Islet precursor cell (in vitro differentiated cells): Measurements from ENCODE around the gene NOS3.
A peak's percentile ranks its signal among the peaks of the same experiment; 100 is the strongest.

Experiments
- DNase-seq: peaks from one replicate; pipeline ENCODE4 v3.0.0-alpha.2; 2018

Gene NOS3

DNA sequence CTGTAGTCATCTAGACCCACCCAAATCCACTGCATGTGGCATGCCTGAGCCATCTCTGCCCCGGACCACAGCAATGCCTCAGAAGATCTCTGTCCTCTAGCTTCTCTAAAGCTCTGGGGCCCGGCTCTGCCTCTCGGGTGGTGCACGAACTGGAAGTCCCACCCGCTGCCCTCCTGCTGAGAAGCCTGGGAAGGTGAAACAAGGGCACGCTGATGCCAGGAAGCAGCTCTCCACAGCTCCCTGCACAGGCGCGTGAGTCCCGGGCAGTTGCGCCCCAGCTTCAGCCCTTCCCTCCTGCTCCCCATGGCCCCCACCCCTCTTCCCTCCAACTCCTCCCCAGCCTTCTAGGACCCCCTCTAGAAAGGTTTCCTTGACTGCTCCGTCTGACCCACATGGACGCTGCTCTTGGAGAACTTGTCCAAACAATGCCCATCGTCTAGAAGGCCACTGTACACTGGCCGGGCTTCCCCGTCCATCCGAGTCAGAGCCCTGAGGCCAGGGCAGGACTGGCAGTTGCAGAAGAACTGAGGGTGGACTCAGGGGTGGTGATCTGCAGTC lies 25.5 kb upstream of the NOS3 start:
- DNase-seq: no peak

DNA sequence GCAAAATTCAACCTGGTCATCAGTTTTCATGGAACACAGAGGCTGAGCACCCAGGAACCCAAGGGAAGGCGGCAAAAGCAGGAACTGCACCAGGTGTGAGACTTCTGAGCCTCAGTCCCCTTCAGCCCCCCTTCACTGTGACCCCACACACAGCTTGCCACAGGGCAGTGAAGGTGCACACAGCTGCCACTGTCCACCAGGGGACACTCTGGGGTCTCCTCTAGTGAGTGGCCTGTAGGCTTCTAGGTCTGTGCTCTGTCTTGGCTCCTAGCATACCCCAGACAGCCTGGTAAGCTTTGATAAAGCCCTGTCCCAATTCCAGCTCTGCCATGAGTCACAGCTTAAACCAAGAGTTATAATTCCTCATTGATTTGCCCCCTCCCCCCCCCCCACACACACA lies 24.8 kb upstream of the NOS3 start:
- peak; percentile 81 for DNase-seq

DNA sequence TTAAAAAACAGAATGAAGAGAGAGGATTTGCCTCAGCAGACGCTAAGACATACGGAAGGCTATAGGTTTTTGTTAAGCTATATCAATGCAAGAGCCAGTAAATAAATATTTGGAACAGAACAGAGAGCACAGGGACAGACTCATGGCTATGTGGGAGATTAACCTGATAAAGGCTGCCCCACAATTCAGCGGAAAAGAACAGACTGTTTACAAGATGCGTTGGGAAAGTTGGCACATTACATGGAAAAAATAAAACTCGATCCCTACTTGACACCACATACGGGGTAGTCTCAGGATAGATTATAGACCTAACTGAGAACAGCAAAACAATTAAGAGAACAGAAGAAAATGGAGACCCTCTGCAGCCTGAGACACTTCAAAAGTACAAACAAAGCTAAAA lies 23.5 kb upstream of the NOS3 start:
- no peak for DNase-seq

DNA sequence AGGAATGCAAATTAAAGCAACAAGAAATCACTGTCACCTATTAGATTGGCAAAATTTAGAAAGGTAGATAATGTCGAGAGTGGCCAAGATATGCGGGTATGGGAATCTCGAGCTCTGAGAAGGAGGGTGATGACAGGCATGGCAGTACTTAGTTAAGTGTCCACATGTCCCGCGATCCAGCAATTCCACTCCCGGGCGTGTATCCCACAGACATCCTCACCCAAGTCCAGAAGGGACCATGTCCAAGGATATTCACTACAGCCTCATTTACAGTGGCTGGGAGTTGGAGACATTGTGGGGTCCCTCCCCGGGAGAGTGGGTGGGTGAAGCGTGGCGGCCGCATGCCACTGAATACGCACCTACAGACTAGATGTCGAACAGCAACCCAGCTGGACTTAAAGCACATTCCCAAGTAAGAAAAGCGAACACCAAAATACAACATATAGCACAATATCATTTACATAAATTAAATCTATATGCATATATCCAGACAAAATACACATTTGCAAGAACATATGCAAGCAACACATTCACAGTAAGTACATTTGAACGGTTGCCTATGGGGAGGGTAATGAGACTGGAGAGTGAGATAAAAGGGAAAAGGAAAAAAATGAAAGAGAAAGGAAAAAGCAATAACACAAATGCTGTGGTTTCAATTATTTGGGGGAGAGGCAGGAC lies 22.6 kb upstream of the NOS3 start:
- no peak for DNase-seq

DNA sequence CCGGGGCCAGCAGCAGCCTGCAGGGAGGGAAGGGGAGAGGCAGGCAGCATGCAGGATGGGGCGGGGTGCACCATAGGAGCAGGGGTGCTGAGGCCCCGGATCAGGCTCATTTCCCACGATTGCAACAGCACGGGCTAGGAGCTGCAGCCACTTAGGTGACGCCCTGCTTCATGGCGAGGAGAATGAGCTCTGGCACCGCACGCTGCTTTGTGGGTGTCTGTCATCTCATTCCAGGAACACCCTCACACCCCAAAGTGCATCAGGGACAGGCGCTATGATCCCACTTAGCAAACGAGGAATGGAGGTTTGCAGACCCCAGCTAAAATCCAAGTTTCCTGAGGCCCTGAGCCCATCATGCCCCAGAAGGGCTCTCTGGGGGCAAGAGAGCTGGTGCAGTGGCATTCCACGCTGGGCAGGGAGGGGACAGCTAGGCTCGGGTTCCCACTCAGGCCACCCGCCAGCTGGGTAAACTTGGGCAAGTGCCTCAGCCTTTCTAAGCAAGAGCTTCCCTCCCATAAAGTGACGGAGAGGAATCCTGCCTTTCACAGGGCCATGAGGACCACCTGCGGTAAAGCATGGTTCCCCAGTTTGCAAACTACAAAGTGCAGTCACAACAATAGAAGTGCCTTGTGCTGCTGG lies 22.0 kb upstream of the NOS3 start:
- no peak for DNase-seq

GRCh38 chr7:150969475-150969874 lies 21.3 kb upstream of the NOS3 start:
- DNase-seq: no peak

GRCh38 chr7:150970424-150970823 lies 20.4 kb upstream of the NOS3 start:
- DNase-seq: no peak

DNA sequence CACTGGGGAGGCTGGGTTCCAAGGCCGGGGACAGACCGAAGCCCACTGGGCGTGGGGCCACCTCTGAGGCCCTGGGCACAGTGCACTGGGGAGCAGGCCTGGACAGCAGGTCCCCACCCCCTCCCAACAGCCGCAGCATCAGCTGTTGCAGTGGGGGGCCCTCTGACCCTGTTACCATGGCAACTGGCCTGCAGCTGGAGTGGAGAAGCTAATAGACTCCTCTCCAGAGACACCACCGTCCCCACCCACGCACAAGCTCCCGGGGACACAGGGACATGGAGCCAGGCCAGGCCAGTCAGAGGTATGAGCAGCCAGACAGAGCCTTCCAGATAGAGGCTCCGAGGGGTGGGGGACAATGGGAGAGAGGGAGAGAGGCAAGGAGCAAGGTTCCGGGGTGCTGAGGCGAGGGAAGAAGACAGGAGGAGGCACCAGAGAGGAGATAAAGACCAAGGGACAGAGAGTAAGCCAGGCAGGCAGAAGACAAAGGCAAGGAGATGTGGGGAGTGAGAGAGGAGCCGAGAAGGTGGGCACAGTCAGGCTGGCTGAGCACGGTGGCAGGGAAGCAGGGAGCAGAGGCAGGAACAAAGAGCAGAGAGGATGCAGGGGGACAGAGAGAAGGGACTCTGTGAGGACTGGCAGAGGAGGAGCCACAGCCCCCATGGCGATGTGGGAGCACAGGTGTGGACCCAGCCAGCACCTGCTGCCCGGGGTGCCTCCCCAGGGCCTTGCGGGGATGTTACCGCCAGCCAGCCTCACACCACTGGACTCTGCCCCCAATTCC lies 19.4 kb upstream of the NOS3 start:
- DNase-seq: no peak

DNA sequence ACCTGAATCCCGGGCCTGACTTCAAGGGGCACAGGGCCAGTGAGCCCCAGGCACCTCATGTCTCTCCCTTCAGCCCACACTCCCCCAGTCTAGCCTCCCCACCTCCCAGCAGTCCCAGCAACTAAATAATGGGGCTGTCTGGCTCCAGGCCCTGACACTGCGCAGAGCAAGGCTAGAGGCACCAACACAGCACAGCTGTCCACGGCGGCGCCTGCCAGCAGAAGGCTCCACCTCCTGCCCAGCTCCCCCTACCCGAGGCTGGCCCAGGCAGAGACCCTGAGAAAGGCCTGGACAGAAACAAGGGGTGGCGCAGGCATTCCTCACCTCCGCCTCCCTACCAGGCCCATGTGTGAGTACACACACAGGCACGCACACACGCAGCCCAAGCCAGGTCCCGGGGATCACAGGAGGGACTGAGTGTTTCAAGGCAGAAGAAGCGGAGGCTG lies 18.8 kb upstream of the NOS3 start:
- DNase-seq: no peak

GRCh38 chr7:150972741-150973140 lies 18.1 kb upstream of the NOS3 start:
- no peak for DNase-seq

DNA sequence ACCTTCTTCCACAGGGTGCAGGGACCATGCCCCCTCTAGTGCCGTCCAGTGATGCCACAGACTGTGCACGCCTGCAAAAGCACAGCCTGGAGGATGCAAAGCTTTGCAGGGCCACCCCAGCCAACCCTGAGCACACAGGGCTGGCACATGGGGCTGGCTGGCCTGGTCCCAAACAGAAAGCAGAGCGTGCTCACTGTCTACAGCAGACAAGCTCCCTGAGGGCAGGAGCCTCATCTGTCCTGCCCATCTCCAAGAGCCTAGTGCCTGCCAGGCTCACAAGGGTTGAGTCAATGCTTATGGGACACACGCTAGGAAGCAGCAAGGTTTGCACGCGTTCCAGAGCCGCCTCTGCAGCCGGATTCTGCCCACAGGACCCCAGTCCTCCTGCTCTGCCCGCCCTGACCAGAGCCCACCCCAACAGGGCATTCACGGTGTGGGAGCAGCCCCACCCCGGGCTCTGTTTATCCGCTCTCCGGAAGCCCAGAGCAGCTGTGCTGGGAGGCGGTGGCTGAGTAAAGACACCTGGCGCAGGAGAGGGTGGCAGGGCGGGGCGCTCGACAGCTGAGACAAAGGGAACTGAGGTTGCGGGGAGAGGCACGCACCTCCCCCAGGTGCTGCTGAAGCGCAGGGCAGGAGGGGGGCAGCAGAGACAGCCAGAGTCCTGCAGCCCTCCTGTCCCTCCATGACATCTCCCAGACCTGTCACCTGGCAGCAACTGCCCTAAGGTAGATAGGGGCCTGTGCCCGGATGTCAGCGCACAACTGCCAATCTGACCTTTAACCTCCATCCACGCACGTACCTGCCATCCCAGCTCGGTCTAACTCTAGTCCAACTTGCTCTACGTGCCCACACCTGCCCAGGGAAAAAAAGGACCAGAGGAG lies 17.0 kb upstream of the NOS3 start:
- DNase-seq: no peak

DNA sequence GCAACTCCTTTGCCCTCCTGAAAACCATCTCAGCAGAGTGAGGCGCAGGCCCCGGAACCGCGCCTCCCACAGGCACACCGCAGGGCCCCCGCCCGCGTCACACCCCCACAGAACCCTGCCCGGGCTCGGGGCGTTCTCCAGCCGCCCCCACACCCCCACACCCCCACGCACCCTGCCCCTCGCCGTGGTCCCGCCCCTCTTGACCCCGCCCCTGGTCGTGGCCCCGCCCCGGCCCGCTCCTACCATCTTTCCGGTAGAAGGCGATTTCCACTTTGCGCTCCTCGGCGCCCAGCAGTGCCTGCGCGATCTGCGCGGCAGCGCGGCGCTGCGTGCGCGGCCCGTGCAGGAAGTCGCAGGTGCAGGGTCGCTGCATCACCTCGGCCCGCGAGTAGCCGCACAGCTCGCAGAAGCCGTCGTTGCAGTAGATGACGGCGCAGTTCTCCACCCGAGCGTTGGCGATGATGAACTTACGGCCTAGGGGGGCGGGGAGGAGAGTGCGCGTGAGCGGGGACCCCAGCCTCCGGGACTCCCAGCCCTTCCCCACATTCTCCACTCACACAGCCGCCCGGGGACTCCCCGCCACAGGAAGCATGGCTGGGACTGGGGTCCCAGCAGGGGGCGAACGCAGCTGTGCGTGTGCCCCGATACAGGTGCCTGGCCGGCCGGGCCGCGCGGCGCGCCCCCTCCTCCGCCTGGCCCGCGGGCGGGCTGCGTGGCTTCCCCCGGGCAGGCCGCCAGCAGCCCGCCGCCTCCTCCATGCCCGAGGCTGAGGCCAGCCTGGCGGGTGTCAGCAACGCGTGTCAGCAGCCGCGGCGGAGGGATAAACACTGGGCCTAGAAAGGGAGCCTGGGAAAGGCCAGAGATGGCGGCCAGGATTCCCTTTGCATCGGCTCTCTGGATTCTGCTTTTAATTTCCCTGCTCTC lies 16.1 kb upstream of the NOS3 start:
- no peak for DNase-seq

- DNase-seq: no peak
Measured at GRCh38 chr7:150975536-150976319, 15.1 kb upstream of the NOS3 start.

DNA sequence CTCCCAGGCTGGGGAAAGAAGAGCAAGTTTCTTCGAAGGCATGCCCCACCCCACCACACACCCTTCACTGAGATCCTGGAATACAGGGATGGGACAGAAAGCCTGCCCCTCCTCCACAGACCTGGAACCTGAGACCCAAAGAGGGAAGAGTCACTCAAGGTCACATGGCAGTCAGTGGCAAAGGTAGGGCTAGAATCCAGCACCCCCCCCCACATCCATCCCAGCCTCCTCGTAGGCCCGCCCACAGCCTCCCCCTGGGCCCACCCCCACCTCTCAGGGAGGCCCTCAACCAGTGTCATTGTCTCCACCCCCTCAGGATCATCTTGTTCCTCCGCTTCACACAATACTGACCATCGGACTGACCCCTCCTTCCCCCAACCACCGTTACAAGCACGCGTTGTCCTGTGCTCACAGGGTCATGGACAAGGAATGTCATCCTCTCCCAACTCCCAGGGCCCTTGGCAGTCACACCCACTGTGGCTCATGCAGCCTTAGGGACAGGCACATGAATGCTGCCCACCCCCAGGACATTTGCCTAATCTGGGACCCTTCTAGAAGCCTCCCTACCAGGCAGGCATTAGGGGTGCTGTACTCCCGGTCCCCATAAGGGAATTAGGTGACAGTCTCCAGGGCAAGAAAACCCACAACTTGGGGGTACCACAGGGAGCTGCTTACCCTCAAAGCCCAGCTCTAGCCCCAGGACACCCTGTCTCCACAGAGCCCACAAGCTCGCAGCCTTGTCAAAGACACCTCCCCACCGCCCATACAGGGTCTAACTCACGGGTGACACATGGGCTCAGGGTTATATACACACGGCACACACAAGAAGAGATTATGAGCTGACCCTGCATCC lies 14.1 kb upstream of the NOS3 start:
- peak; percentile 82 for DNase-seq

- DNase-seq: no peak
Measured at GRCh38 chr7:150977382-150978125, 13.3 kb upstream of the NOS3 start.

- peak; percentile 74 for DNase-seq
Measured at GRCh38 chr7:150978126-150978789, 12.6 kb upstream of the NOS3 start, which contains the start of gene KCNH2. Gene KCNH2 (minus strand): TSS chr7:150978321. CDS start chr7:150977913, 408 bp downstream.

DNA sequence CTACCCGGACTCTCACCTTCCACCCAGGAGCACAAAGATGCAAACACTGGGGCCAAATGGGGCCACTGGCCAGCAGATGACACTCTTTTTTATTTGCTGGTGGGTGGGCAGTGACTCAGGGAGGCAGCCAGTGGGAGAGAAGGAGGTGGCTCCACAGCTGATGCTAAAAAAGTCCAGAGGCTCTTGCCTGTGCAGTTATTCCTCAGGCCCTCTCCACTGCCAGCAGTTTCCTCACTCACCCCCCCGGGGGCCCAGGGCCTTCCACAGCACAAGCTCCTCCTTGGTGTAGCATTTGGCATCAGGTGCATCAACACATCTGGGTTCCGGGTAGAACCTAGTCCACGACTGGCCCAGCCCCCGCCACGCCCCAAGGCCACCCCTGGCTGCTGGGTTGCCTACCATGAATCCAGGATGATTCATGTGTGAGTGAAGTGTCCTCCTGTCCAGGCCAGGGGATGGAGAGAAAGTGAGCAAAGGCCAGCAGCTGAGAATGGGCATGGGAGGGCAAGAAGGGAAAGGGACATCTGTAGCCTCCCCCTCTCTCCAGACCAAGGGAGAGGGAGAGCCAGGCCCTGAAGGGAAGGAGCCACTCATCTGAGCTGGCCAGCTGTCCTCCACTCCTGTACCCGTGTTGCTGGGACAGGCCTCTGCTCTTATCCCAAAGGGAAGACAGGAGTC lies 11.0 kb upstream of the NOS3 start:
- no peak for DNase-seq

DNA sequence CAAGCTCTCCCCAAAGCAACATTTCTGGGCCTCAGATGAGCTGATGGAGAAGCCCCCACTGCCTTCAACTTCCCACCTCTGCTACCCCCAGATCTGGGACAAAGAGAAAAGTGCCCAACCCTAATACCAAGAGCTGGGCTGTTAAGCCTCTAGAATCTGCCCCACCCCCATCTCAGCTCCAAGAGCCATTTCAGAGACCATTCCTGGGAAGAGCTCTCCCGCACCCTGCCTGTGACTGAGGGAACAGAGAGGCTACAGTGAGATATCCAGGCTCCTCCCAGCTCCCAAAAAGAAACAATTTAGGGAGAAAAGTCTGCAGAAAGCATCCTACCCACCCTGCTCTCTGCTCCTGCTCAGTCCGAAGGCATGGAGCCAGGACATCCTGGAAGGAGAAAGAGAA lies 10.2 kb upstream of the NOS3 start:
- no peak for DNase-seq
